Measurements from ENCODE around the gene ESRRB. TPM values are rescaled to one million over a fixed set of nuclear protein-coding genes. Genes with fewer than 3 reads are reported as not detected.

The ESRRB gene
- total RNA-seq, 1 donor from 2014 or later, result 0.40 TPM

DNA sequence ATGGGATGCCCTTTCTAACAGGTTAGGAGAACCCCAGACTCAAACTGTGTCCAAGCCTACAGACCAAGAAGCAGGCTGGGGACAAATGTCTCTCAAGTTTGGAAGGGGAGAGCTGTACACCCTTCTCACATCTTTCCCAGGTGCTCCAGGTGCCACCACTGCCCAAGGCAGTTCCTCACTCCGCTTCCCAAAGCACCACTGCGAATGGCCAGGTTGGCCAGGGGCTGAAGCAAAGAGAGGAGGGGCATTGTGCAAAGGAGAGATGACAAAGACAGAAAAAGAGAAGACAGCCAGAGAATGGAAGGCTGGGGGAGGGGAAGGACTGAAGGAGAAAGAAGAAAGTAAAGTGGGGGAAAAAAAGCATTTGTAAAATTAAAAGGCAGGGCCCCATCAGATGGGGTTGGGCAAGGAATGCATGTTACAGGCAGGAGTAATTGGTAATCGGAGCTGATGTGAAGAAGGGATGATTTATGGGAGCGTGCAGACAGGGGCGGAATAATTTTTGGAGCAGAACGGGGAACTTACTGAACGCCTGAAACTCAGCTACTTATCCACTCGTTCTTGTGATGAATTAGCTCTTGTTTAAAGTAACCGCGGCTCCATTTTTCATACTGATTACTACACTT, 165.8 kb downstream of the ESRRB start:
- no peak for DNase-seq (ENCODE audit: low spot score)

- DNase-seq (ENCODE audit: low spot score), result no peak
Observed at GRCh38 chr14:76546426-76547221, 170.7 kb downstream of the ESRRB start.

GRCh38 chr14:76547831-76548230, 171.9 kb downstream of the ESRRB start:
- DNase-seq (ENCODE audit: low spot score), result no peak

DNA sequence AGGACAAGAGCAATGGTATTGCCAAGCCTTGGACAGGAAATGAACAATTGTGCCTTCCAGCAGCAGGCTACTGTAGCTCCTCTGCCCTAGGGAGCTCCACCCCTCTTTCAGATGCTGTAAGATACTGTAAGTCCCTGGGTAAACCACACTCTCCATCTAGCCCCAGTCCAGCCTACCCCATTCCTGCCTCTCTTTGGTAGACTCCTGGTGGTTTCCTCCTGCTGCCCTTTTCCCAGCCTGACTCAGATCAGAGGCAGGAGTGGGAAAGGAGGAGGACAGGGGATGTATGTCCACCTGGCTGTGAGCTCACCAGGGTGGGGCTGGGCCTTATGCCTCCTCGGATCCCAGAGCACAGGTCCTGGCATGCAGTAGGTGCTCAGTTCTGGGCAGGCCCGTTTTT, 174.6 kb downstream of the ESRRB start:
- DNase-seq (ENCODE audit: low spot score), result no peak

GRCh38 chr14:76551116-76551515, 175.2 kb downstream of the ESRRB start:
- no peak for DNase-seq (ENCODE audit: low spot score)

Other genes with a start within 250 kb of the ESRRB start
- 43.5 TPM for gene GPATCH2L, start 224.2 kb upstream of the ESRRB start, total RNA-seq